Lower leg skin (tissue), 3 donors: Measurements from ENCODE around the gene UBL4B.

Source experiments
- CTCF ChIP-seq, 3 donors: fragments of 450-650 bp; IDR thresholded peaks; one replicate each; pipeline ENCODE4 v1.5.1; 2016; ENCODE audit warnings: antibody characterized with exemption in 3 of 3, mild to moderate bottlenecking in 3 of 3, moderate library complexity in 2 of 3
- POLR2A ChIP-seq, 2 donors: fragments of 450-650 bp; IDR thresholded peaks; one replicate each; pipeline ENCODE4 v1.6.1; 2016 to 2017; ENCODE audit warnings: antibody characterized with exemption in 2 of 2, mild to moderate bottlenecking in 1 of 2, moderate library complexity in 1 of 2

DNA sequence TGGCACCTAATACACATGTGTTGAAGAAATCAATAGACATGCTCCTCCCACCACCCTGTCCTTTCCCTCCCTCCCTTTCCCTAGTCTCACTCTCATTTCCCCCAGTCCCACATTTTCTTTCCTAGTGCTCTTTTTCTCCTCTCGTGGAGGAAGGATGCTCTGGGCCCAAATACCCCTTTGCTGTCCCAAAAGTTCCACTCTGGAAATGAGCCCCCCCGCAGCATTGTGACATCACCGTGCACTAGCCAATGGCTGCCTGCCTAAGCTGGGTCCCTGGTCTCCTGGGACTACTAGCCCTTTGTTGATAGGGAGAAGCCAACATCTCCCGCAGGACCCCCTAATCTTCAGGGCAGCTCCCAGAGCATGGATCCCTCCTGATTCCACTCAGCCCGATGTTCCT lies at the start of gene UBL4B:
- TF ChIP-seq CTCF (IDR thresholded peaks at IDR 0.05) = no peak
- TF ChIP-seq POLR2A (IDR thresholded peaks at IDR 0.05) = no peak
